ENCODE data around the gene LAMC1.

Gene LAMC1

GRCh38 chr1:183021405-183022201, 1.6 kb upstream of the LAMC1 start:
- no peak for DNase-seq (ENCODE audit: low spot score)

- peak; percentile 1 for DNase-seq (ENCODE audit: low spot score)
These were observed 746 bp upstream of the LAMC1 start for GRCh38 chr1:183022202-183023145.

GRCh38 chr1:183023601-183024316, 539 bp downstream of the LAMC1 start:
- peak; percentile 1 for DNase-seq (ENCODE audit: low spot score)

GRCh38 chr1:183024317-183025009, 1.2 kb downstream of the LAMC1 start:
- no peak for DNase-seq (ENCODE audit: low spot score)

GRCh38 chr1:183025010-183025337, 1.8 kb downstream of the LAMC1 start:
- no peak for DNase-seq (ENCODE audit: low spot score)

GRCh38 chr1:183025782-183026774, 2.9 kb downstream of the LAMC1 start:
- DNase-seq (ENCODE audit: low spot score): no peak

- no peak for DNase-seq (ENCODE audit: low spot score)
These were observed 3.8 kb downstream of the LAMC1 start for GRCh38 chr1:183027031-183027430.

GRCh38 chr1:183027791-183028190, 4.6 kb downstream of the LAMC1 start:
- DNase-seq (ENCODE audit: low spot score): no peak

GRCh38 chr1:183029591-183030000, 6.4 kb downstream of the LAMC1 start:
- DNase-seq (ENCODE audit: low spot score): no peak

- DNase-seq (ENCODE audit: low spot score): no peak
These were observed 6.8 kb downstream of the LAMC1 start for GRCh38 chr1:183030053-183030452.

GRCh38 chr1:183032122-183032921, 9.1 kb downstream of the LAMC1 start:
- DNase-seq (ENCODE audit: low spot score): no peak

- DNase-seq (ENCODE audit: low spot score): peak; percentile 28
These were observed 10.0 kb downstream of the LAMC1 start for GRCh38 chr1:183033205-183033604.

- DNase-seq (ENCODE audit: low spot score): no peak
These were observed 11.5 kb downstream of the LAMC1 start for GRCh38 chr1:183034682-183035081.

GRCh38 chr1:183038333-183038866, 15.2 kb downstream of the LAMC1 start:
- DNase-seq (ENCODE audit: low spot score): no peak

- DNase-seq (ENCODE audit: low spot score): no peak
These were observed 15.7 kb downstream of the LAMC1 start for GRCh38 chr1:183038913-183039312.

GRCh38 chr1:183039330-183039729, 16.1 kb downstream of the LAMC1 start:
- DNase-seq (ENCODE audit: low spot score): no peak

- DNase-seq (ENCODE audit: low spot score): no peak
These were observed 16.8 kb downstream of the LAMC1 start for GRCh38 chr1:183039985-183040447.

- no peak for DNase-seq (ENCODE audit: low spot score)
These were observed 17.3 kb downstream of the LAMC1 start for GRCh38 chr1:183040547-183040971.

- DNase-seq (ENCODE audit: low spot score): no peak
These were observed 20.0 kb downstream of the LAMC1 start for GRCh38 chr1:183043254-183043653.

Data from CD4-positive, alpha-beta T cell treated with Interleukin-6 at 100 ng/mL for 8 hours (primary cell).